Suppressor macrophage (primary cell): Measurements from ENCODE around the gene ZCCHC7.
A peak's percentile ranks its signal among the peaks of the same experiment; 100 is the strongest.
"Not testable (repeated sequence)": the region's sequence is repeated elsewhere in the genome, so short reads cannot be mapped to it uniquely, and the experiment has no call there.

Experiments used
- DNase-seq, 4 experiments: peaks; one replicate each; pipeline ENCODE4 v3.0.0-alpha.2; 2020 to 2022

The ZCCHC7 gene

GRCh38 chr9:37297592-37297991, 177.2 kb downstream of the ZCCHC7 start:
- DNase-seq: no peak

- peak; percentile 2 to 33 (median 20) for DNase-seq
These were observed 180.2 kb downstream of the ZCCHC7 start for GRCh38 chr9:37300620-37301019.

- DNase-seq: peak; percentile 5 to 17 (median 12)
These were observed 180.9 kb downstream of the ZCCHC7 start for GRCh38 chr9:37301042-37301853.

- DNase-seq: no peak
These were observed 181.4 kb downstream of the ZCCHC7 start for GRCh38 chr9:37301854-37302172.

- DNase-seq: no peak
These were observed 181.9 kb downstream of the ZCCHC7 start for GRCh38 chr9:37302277-37302676.

- DNase-seq: not testable (repeated sequence)
These were observed 182.9 kb downstream of the ZCCHC7 start for GRCh38 chr9:37303272-37303671.

- peak in 2 of 4 experiments; percentile 4 to 7 for DNase-seq
These were observed 188.8 kb downstream of the ZCCHC7 start for GRCh38 chr9:37309136-37309535.

GRCh38 chr9:37311938-37312708, 191.7 kb downstream of the ZCCHC7 start:
- no peak for DNase-seq

GRCh38 chr9:37324261-37324683, 203.9 kb downstream of the ZCCHC7 start:
- DNase-seq: no peak

GRCh38 chr9:37324691-37325490, 204.5 kb downstream of the ZCCHC7 start:
- no peak for DNase-seq

GRCh38 chr9:37325778-37326177, 205.4 kb downstream of the ZCCHC7 start:
- DNase-seq: peak; percentile 14 to 37 (median 22)

- DNase-seq: no peak
These were observed 207.2 kb downstream of the ZCCHC7 start for GRCh38 chr9:37327553-37327952.

- no peak for DNase-seq
These were observed 208.3 kb downstream of the ZCCHC7 start for GRCh38 chr9:37328556-37329227.

- peak in 2 of 4 experiments; percentile 16 to 26 for DNase-seq
These were observed 209.2 kb downstream of the ZCCHC7 start for GRCh38 chr9:37329576-37329975.

- no peak for DNase-seq
These were observed 211.5 kb downstream of the ZCCHC7 start for GRCh38 chr9:37331871-37332270.

- no peak for DNase-seq
These were observed 212.2 kb downstream of the ZCCHC7 start for GRCh38 chr9:37332578-37332977.

- no peak for DNase-seq
These were observed 212.9 kb downstream of the ZCCHC7 start for GRCh38 chr9:37333288-37333687.

- DNase-seq: no peak
These were observed 214.9 kb downstream of the ZCCHC7 start for GRCh38 chr9:37335238-37335637.

GRCh38 chr9:37336150-37336549, 215.8 kb downstream of the ZCCHC7 start:
- DNase-seq: peak in 1 of 4 experiments; percentile 7

GRCh38 chr9:37337301-37337890, 217.0 kb downstream of the ZCCHC7 start:
- DNase-seq: no peak

- DNase-seq: no peak
These were observed 217.8 kb downstream of the ZCCHC7 start for GRCh38 chr9:37338218-37338617.

- DNase-seq: no peak
These were observed 219.5 kb downstream of the ZCCHC7 start for GRCh38 chr9:37339923-37340322.
